ENCODE measurements around the gene ARHGEF4. TPM values are rescaled to one million over a fixed set of nuclear protein-coding genes. Genes with fewer than 3 reads are reported as not detected.

The ARHGEF4 gene
- total RNA-seq, 1 experiment from 2014 or later = 0.80 TPM

DNA sequence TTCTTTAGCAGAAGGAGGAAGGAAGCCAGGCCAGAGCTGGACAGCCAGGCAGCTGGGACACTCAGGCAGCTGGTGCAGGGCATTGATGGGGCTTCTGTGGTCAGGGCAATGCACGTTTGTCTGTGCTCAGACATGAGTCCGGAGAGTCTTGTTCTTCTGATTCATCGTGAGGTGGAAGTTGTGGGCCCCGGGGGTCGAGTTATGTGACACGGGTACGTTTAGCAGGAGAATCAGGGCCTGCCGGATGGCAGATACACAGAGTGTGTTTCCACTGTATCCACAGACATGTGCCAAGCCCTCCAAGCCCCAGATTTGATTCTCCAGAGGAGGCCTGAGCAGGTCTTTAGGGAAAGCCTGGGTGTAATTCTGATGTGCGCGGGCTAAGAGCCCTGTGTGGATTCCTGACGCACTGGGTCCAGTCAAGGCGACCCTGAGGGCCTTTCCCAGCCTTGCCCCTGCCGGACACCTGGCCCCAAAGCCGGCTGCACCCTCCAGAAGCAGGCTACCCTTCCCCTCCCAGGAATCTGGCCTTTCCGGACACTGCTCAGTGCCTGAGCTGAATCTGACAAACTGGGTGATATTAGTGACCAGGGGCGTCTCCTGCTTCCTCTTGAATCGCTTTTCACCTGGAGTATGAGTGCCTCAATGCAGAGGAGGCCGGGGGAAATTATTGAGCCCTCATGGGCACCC, 10.1 kb downstream of the ARHGEF4 start:
- H3K4me3 ChIP-seq (ENCODE audit: low read depth in 2 of 2, low read length in 2 of 2) = no peak overlapping the region
- BruUV-seq (replicated peaks) = no TSS peak
- H3K27me3 ChIP-seq (ENCODE audit: control insufficient read depth, insufficient read depth, low read length) = no peaks in the 10 kb centered on the region
- POLR2A ChIA-PET = no interaction called here
- CTCF ChIA-PET = no interaction called here
- no peaks in the 10 kb centered on the region for H3K36me3 ChIP-seq (ENCODE audit: control insufficient read depth, insufficient read depth, low read length)
- H3K27ac ChIP-seq (ENCODE audit: low read length) = no peak overlapping the region
- intact Hi-C loops (cut with micrococcal nuclease; ENCODE audit: unreplicated experiment) (no loop called here), in situ Hi-C loops (cut with HindIII; ENCODE audit: low pct_unique_long_range_greater_than_20kb, low sequenced_read_pairs) (no loop called here)
- H3K9me3 ChIP-seq (ENCODE audit: control insufficient read depth, insufficient read depth, low read depth, low read length) = no peaks in the 10 kb centered on the region
- no peak for ATAC-seq
- no peak for DNase-seq (ENCODE audit: low read depth, low spot score)
- TF ChIP-seq TCF7L2 (IDR thresholded peaks at IDR 0.05; ENCODE audit: low read depth, low read length) = no peak
- TF ChIP-seq POLR2AphosphoS5 (IDR thresholded peaks at IDR 0.05; ENCODE audit: low read depth, low read length) = no peak
- TF ChIP-seq, protein P1, sequence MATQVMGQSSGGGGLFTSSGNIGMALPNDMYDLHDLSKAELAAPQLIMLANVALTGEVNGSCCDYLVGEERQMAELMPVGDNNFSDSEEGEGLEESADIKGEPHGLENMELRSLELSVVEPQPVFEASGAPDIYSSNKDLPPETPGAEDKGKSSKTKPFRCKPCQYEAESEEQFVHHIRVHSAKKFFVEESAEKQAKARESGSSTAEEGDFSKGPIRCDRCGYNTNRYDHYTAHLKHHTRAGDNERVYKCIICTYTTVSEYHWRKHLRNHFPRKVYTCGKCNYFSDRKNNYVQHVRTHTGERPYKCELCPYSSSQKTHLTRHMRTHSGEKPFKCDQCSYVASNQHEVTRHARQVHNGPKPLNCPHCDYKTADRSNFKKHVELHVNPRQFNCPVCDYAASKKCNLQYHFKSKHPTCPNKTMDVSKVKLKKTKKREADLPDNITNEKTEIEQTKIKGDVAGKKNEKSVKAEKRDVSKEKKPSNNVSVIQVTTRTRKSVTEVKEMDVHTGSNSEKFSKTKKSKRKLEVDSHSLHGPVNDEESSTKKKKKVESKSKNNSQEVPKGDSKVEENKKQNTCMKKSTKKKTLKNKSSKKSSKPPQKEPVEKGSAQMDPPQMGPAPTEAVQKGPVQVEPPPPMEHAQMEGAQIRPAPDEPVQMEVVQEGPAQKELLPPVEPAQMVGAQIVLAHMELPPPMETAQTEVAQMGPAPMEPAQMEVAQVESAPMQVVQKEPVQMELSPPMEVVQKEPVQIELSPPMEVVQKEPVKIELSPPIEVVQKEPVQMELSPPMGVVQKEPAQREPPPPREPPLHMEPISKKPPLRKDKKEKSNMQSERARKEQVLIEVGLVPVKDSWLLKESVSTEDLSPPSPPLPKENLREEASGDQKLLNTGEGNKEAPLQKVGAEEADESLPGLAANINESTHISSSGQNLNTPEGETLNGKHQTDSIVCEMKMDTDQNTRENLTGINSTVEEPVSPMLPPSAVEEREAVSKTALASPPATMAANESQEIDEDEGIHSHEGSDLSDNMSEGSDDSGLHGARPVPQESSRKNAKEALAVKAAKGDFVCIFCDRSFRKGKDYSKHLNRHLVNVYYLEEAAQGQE (IDR thresholded peaks at IDR 0.05; ENCODE audit: insufficient read depth in 1 of 2, low read depth in 2 of 2, low read length in 1 of 2) = no peak
- TF ChIP-seq SIN3A (IDR thresholded peaks at IDR 0.05; ENCODE audit: borderline replicate concordance, insufficient read depth, low read depth, low read length) = no peak
- no peaks in the 10 kb centered on the region for H3K4me1 ChIP-seq (ENCODE audit: control insufficient read depth, insufficient read depth, low read length)

DNA sequence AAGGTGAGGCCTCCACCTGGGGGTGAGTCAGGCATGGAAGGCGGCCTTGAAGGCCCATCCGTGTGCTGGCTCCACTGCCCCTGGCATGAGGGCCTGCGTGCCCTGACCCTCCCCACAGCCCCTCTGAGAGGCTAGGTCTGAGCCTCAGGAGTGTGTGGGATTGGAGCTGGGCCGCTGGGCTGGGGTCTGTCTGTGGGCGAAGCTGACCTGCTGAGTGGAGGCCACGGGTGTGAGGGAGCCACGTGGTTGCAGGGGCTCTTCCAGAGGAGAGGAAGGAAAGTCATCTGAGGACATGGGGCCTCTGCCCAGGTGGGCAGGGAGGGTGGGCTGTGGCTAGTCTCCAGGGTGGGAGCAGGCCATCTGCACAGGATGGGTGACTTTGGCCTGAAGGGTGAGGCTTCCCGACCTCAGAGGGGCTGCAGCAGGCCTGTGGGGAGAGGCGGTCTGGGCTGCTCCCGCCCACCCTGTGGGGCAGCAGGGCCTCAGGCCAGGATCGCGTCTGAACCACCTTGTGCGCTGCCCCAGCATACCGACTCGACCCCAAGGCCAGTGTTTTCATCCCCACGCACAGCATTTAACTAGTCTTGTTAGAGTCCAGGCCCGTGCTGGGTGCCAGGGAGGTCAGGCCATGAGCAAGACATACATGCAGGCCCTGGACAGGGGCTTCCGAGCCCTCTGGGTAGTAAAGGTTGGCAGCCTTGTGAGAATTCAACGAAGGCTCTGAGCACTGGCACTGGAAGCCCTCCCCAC, 11.2 kb downstream of the ARHGEF4 start:
- no peak overlapping the region for H3K4me3 ChIP-seq (ENCODE audit: low read depth in 2 of 2, low read length in 2 of 2)
- TF ChIP-seq, protein P2, sequence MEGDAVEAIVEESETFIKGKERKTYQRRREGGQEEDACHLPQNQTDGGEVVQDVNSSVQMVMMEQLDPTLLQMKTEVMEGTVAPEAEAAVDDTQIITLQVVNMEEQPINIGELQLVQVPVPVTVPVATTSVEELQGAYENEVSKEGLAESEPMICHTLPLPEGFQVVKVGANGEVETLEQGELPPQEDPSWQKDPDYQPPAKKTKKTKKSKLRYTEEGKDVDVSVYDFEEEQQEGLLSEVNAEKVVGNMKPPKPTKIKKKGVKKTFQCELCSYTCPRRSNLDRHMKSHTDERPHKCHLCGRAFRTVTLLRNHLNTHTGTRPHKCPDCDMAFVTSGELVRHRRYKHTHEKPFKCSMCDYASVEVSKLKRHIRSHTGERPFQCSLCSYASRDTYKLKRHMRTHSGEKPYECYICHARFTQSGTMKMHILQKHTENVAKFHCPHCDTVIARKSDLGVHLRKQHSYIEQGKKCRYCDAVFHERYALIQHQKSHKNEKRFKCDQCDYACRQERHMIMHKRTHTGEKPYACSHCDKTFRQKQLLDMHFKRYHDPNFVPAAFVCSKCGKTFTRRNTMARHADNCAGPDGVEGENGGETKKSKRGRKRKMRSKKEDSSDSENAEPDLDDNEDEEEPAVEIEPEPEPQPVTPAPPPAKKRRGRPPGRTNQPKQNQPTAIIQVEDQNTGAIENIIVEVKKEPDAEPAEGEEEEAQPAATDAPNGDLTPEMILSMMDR (IDR thresholded peaks at IDR 0.05) = no peak
- TF ChIP-seq, protein P1 (IDR thresholded peaks at IDR 0.05; ENCODE audit: insufficient read depth in 1 of 2, low read depth in 2 of 2, low read length in 1 of 2) = no peak
- intact Hi-C loops (cut with micrococcal nuclease; ENCODE audit: unreplicated experiment) = no loop called here
- ATAC-seq = no peak
- no peaks in the 10 kb centered on the region for H3K9me3 ChIP-seq (ENCODE audit: control insufficient read depth, insufficient read depth, low read depth, low read length)
- BruUV-seq (replicated peaks) = no TSS peak
- no peaks in the 10 kb centered on the region for H3K36me3 ChIP-seq (ENCODE audit: control insufficient read depth, insufficient read depth, low read length)
- in situ Hi-C loops (cut with HindIII; ENCODE audit: low pct_unique_long_range_greater_than_20kb, low sequenced_read_pairs) = no loop called here
- POLR2A ChIA-PET = no interaction called here
- CTCF ChIA-PET = no interaction called here
- H3K27ac ChIP-seq (ENCODE audit: low read length) = no peak overlapping the region
- no peak for DNase-seq (ENCODE audit: low read depth, low spot score)
- no peaks in the 10 kb centered on the region for H3K4me1 ChIP-seq (ENCODE audit: control insufficient read depth, insufficient read depth, low read length)
- H3K27me3 ChIP-seq (ENCODE audit: control insufficient read depth, insufficient read depth, low read length) = no peaks in the 10 kb centered on the region
